Activated T-cell treated with anti-CD3 and anti-CD28 coated beads, Interleukin-2, amount 50 U/mL, for 24 hours (primary cell): ENCODE data around the gene C1QB.
"Not testable (repeated sequence)": the region's sequence is repeated elsewhere in the genome, so short reads cannot be mapped to it uniquely, and the experiment has no call there.

ENCODE experiments used
- DNase-seq: peaks from one replicate; pipeline ENCODE4 v3.0.0-alpha.2; 2020
- H3K27ac Mint-ChIP-seq: 2 replicates; pipeline ENCODE4 v1.8.0; 2020; ENCODE audit warnings: mild to moderate bottlenecking, mixed read lengths
- H3K27me3 Mint-ChIP-seq: 2 replicates; pipeline ENCODE4 v1.8.0; 2020; ENCODE audit warnings: mixed read lengths
- H3K36me3 Mint-ChIP-seq: 2 replicates; pipeline ENCODE4 v1.8.0; 2020; ENCODE audit warnings: low read depth, mixed read lengths
- H3K4me1 Mint-ChIP-seq: 2 replicates; pipeline ENCODE4 v1.8.0; 2020; ENCODE audit warnings: low read depth, mixed read lengths
- H3K4me3 Mint-ChIP-seq: 2 replicates; pipeline ENCODE4 v1.8.0; 2020; ENCODE audit warnings: mild to moderate bottlenecking, moderate library complexity, mixed read lengths
- H3K9me3 Mint-ChIP-seq: 2 replicates; pipeline ENCODE4 v1.8.0; 2020; ENCODE audit warnings: mixed read lengths

Gene C1QB

GRCh38 chr1:22666412-22666811 is 13.4 kb downstream of the C1QB start:
- H3K9me3 Mint-ChIP-seq: no peaks in the 10 kb centered on the region
- H3K27me3 Mint-ChIP-seq: peaks cover 39% of the 10 kb centered on the region
- no peaks in the 10 kb centered on the region for H3K36me3 Mint-ChIP-seq

GRCh38 chr1:22668840-22669239 is 15.8 kb downstream of the C1QB start:
- not testable (repeated sequence) for DNase-seq, H3K4me3 Mint-ChIP-seq, H3K9me3 Mint-ChIP-seq, H3K4me1 Mint-ChIP-seq, H3K36me3 Mint-ChIP-seq, H3K27ac Mint-ChIP-seq
- peaks cover 57% of the 10 kb centered on the region for H3K27me3 Mint-ChIP-seq

More at GRCh38 chr1:22666412-22666811, 13.4 kb downstream of the C1QB start:
- Mint-ChIP-seq H3K4me1 (no peaks in the 10 kb centered on the region), H3K27ac (no peak overlapping the region), H3K4me3 (no peak overlapping the region)
- DNase-seq: no peak

- Mint-ChIP-seq H3K36me3 (no peaks in the 10 kb centered on the region), H3K4me3 (no peak overlapping the region), H3K27ac (no peak overlapping the region), H3K9me3 (no peaks in the 10 kb centered on the region), H3K27me3 (peaks cover 71% of the 10 kb centered on the region), H3K4me1 (peaks cover 5% of the 10 kb centered on the region)
- no peak for DNase-seq
These were observed 17.4 kb downstream of the C1QB start for GRCh38 chr1:22670352-22670975.

- Mint-ChIP-seq H3K36me3 (no peaks in the 10 kb centered on the region), H3K27me3 (peaks cover 78% of the 10 kb centered on the region), H3K27ac (no peak overlapping the region), H3K9me3 (no peaks in the 10 kb centered on the region), H3K4me3 (no peak overlapping the region), H3K4me1 (peaks cover 5% of the 10 kb centered on the region)
- DNase-seq: no peak
These were observed 19.0 kb downstream of the C1QB start for GRCh38 chr1:22671999-22672398.

- no peaks in the 10 kb centered on the region for H3K9me3 Mint-ChIP-seq
- DNase-seq: no peak
- peaks cover 72% of the 10 kb centered on the region for H3K27me3 Mint-ChIP-seq
These were observed 20.7 kb downstream of the C1QB start for GRCh38 chr1:22673486-22674409.

GRCh38 chr1:22674410-22674749 is 21.3 kb downstream of the C1QB start:
- no peaks in the 10 kb centered on the region for H3K36me3 Mint-ChIP-seq
- DNase-seq: no peak
- H3K27me3 Mint-ChIP-seq: peaks cover 68% of the 10 kb centered on the region
- no peaks in the 10 kb centered on the region for H3K9me3 Mint-ChIP-seq
- H3K4me1 Mint-ChIP-seq: peaks cover 5% of the 10 kb centered on the region
- no peak overlapping the region for H3K4me3 Mint-ChIP-seq
- no peak overlapping the region for H3K27ac Mint-ChIP-seq

More at GRCh38 chr1:22673486-22674409, 20.7 kb downstream of the C1QB start:
- no peak overlapping the region for H3K27ac Mint-ChIP-seq
- no peak overlapping the region for H3K4me3 Mint-ChIP-seq
- H3K36me3 Mint-ChIP-seq: no peaks in the 10 kb centered on the region
- H3K4me1 Mint-ChIP-seq: peaks cover 5% of the 10 kb centered on the region

- H3K27me3 Mint-ChIP-seq: peaks cover 51% of the 10 kb centered on the region
- H3K4me1 Mint-ChIP-seq, H3K9me3 Mint-ChIP-seq, H3K4me3 Mint-ChIP-seq, H3K27ac Mint-ChIP-seq, H3K36me3 Mint-ChIP-seq, DNase-seq: not testable (repeated sequence)
These were observed 23.1 kb downstream of the C1QB start for GRCh38 chr1:22676151-22676550.

- Mint-ChIP-seq H3K27me3 (peaks cover 42% of the 10 kb centered on the region), H3K4me3 (no peak overlapping the region), H3K4me1 (peaks cover 5% of the 10 kb centered on the region), H3K9me3 (no peaks in the 10 kb centered on the region), H3K27ac (no peak overlapping the region), H3K36me3 (no peaks in the 10 kb centered on the region)
- no peak for DNase-seq
These were observed 24.0 kb downstream of the C1QB start for GRCh38 chr1:22676916-22677583.

GRCh38 chr1:22677931-22678896 is 25.2 kb downstream of the C1QB start:
- peaks cover 33% of the 10 kb centered on the region for H3K27me3 Mint-ChIP-seq
- H3K4me1 Mint-ChIP-seq: peaks cover 5% of the 10 kb centered on the region
- no peak overlapping the region for H3K27ac Mint-ChIP-seq
- no peak overlapping the region for H3K4me3 Mint-ChIP-seq
- H3K36me3 Mint-ChIP-seq: no peaks in the 10 kb centered on the region
- no peak for DNase-seq
- H3K9me3 Mint-ChIP-seq: no peaks in the 10 kb centered on the region

- Mint-ChIP-seq H3K9me3 (no peaks in the 10 kb centered on the region), H3K4me1 (no peaks in the 10 kb centered on the region), H3K27me3 (peaks cover 29% of the 10 kb centered on the region), H3K36me3 (no peaks in the 10 kb centered on the region), H3K27ac (no peak overlapping the region), H3K4me3 (no peak overlapping the region)
- DNase-seq: no peak
These were observed 27.7 kb downstream of the C1QB start for GRCh38 chr1:22680726-22681125.

GRCh38 chr1:22681556-22682276 is 28.7 kb downstream of the C1QB start:
- H3K4me3 Mint-ChIP-seq: no peak overlapping the region
- no peaks in the 10 kb centered on the region for H3K9me3 Mint-ChIP-seq
- no peaks in the 10 kb centered on the region for H3K4me1 Mint-ChIP-seq
- H3K36me3 Mint-ChIP-seq: no peaks in the 10 kb centered on the region
- no peak overlapping the region for H3K27ac Mint-ChIP-seq
- no peak for DNase-seq
- H3K27me3 Mint-ChIP-seq: peaks cover 31% of the 10 kb centered on the region

- no peak overlapping the region for H3K27ac Mint-ChIP-seq
- no peak overlapping the region for H3K4me3 Mint-ChIP-seq
- no peaks in the 10 kb centered on the region for H3K36me3 Mint-ChIP-seq
- DNase-seq: no peak
- peaks cover 34% of the 10 kb centered on the region for H3K27me3 Mint-ChIP-seq
- H3K9me3 Mint-ChIP-seq: no peaks in the 10 kb centered on the region
- H3K4me1 Mint-ChIP-seq: no peaks in the 10 kb centered on the region
These were observed 30.5 kb downstream of the C1QB start for GRCh38 chr1:22683547-22683946.

- Mint-ChIP-seq H3K4me3 (no peak overlapping the region), H3K4me1 (no peaks in the 10 kb centered on the region), H3K27ac (no peak overlapping the region), H3K36me3 (no peaks in the 10 kb centered on the region), H3K27me3 (peaks cover 38% of the 10 kb centered on the region), H3K9me3 (no peaks in the 10 kb centered on the region)
- DNase-seq: no peak
These were observed 32.6 kb downstream of the C1QB start for GRCh38 chr1:22685591-22686059.
